ENCODE results near the gene ARHGAP10. TPM values are rescaled to one million over a fixed set of nuclear protein-coding genes. Genes with fewer than 3 reads are reported as not detected.
A peak's percentile ranks its signal among the peaks of the same experiment; 100 is the strongest.
"Not testable (repeated sequence)": the region's sequence is repeated elsewhere in the genome, so short reads cannot be mapped to it uniquely, and the experiment has no call there.

The ARHGAP10 gene
- total RNA-seq, 1 donor from 2014 or later = 64.0 TPM

GRCh38 chr4:147786531-147786930 lies 54.6 kb downstream of the ARHGAP10 start:
- peak; percentile 9 for ATAC-seq (ENCODE audit: poor library complexity)
- intact Hi-C loops (cut with DNase I) = no loop called here

GRCh38 chr4:147787204-147787603 lies 55.3 kb downstream of the ARHGAP10 start:
- intact Hi-C loops (cut with DNase I) = no loop called here
- ATAC-seq (ENCODE audit: poor library complexity) (peak; percentile 39), DNase-seq (no peak)

More at GRCh38 chr4:147786531-147786930, 54.6 kb downstream of the ARHGAP10 start:
- no peak for DNase-seq

- DNase-seq (no peak), ATAC-seq (ENCODE audit: poor library complexity) (peak; percentile 40)
- intact Hi-C loops (cut with DNase I) = no loop called here
These were observed 56.9 kb downstream of the ARHGAP10 start for GRCh38 chr4:147788791-147789190.

- DNase-seq (no peak), ATAC-seq (ENCODE audit: poor library complexity) (no peak)
- intact Hi-C loops (cut with DNase I) = no loop called here
These were observed 57.7 kb downstream of the ARHGAP10 start for GRCh38 chr4:147789596-147789995.

- DNase-seq (no peak), ATAC-seq (ENCODE audit: poor library complexity) (no peak)
- intact Hi-C loops (cut with DNase I) = no loop called here
These were observed 58.5 kb downstream of the ARHGAP10 start for GRCh38 chr4:147790412-147790811.

GRCh38 chr4:147791341-147791740 lies 59.5 kb downstream of the ARHGAP10 start:
- intact Hi-C loops (cut with DNase I) = no loop called here
- DNase-seq (no peak), ATAC-seq (ENCODE audit: poor library complexity) (no peak)

- ATAC-seq (ENCODE audit: poor library complexity) (peak; percentile 18), DNase-seq (no peak)
- intact Hi-C loops (cut with DNase I) = no loop called here
These were observed 60.0 kb downstream of the ARHGAP10 start for GRCh38 chr4:147791865-147792264.

GRCh38 chr4:147793569-147794313 lies 61.9 kb downstream of the ARHGAP10 start:
- intact Hi-C loops (cut with DNase I) = no loop called here
- ATAC-seq (ENCODE audit: poor library complexity) = peak; percentile 21
- no peak for DNase-seq

GRCh38 chr4:147794314-147794680 lies 62.4 kb downstream of the ARHGAP10 start:
- ATAC-seq (ENCODE audit: poor library complexity) = no peak
- intact Hi-C loops (cut with DNase I) = no loop called here
- DNase-seq = no peak

- ATAC-seq (ENCODE audit: poor library complexity) = no peak
- intact Hi-C loops (cut with DNase I) = no loop called here
- DNase-seq = no peak
These were observed 63.0 kb downstream of the ARHGAP10 start for GRCh38 chr4:147794787-147795413.

- intact Hi-C loops (cut with DNase I); ATAC-seq (ENCODE audit: poor library complexity); DNase-seq: not testable (repeated sequence)
These were observed 67.2 kb downstream of the ARHGAP10 start for GRCh38 chr4:147799057-147799456.

- intact Hi-C loops (cut with DNase I) = no loop called here
- DNase-seq (no peak), ATAC-seq (ENCODE audit: poor library complexity) (no peak)
These were observed 68.2 kb downstream of the ARHGAP10 start for GRCh38 chr4:147799986-147800555.

- no peak for ATAC-seq (ENCODE audit: poor library complexity)
- intact Hi-C loops (cut with DNase I) = no loop called here
- DNase-seq = no peak
These were observed 69.9 kb downstream of the ARHGAP10 start for GRCh38 chr4:147801820-147802219.

GRCh38 chr4:147802346-147802745 lies 70.5 kb downstream of the ARHGAP10 start:
- intact Hi-C loops (cut with DNase I) = no loop called here
- DNase-seq = no peak
- ATAC-seq (ENCODE audit: poor library complexity) = peak; percentile 54

- ATAC-seq (ENCODE audit: poor library complexity) (no peak), DNase-seq (no peak)
- intact Hi-C loops (cut with DNase I) = no loop called here
These were observed 74.1 kb downstream of the ARHGAP10 start for GRCh38 chr4:147805946-147806345.

- DNase-seq (no peak), ATAC-seq (ENCODE audit: poor library complexity) (no peak)
- intact Hi-C loops (cut with DNase I) = no loop called here
These were observed 76.6 kb downstream of the ARHGAP10 start for GRCh38 chr4:147808447-147808846.

GRCh38 chr4:147809211-147809610 lies 77.3 kb downstream of the ARHGAP10 start:
- ATAC-seq (ENCODE audit: poor library complexity) (no peak), DNase-seq (no peak)
- intact Hi-C loops (cut with DNase I) = no loop called here

GRCh38 chr4:147811878-147812277 lies 80.0 kb downstream of the ARHGAP10 start:
- intact Hi-C loops (cut with DNase I) = no loop called here
- DNase-seq (no peak), ATAC-seq (ENCODE audit: poor library complexity) (no peak)

GRCh38 chr4:147813109-147813773 lies 81.4 kb downstream of the ARHGAP10 start:
- DNase-seq = no peak
- intact Hi-C loops (cut with DNase I) = no loop called here
- peak; percentile 52 for ATAC-seq (ENCODE audit: poor library complexity)

- intact Hi-C loops (cut with DNase I) = no loop called here
- DNase-seq = no peak
- ATAC-seq (ENCODE audit: poor library complexity) = no peak
These were observed 82.1 kb downstream of the ARHGAP10 start for GRCh38 chr4:147813973-147814372.

Measured in Right ventricle myocardium superior (tissue), 1 donor.